Retinal pigment epithelial cell (primary cell): ENCODE measurements around the gene ABHD2.

Experiments
- DNase-seq: peaks from one replicate; pipeline ENCODE4 v3.0.0-alpha.2; 2010; ENCODE audit warnings: low read depth
- H3K4me3 ChIP-seq: 2 replicates; pipeline ENCODE4 v1.5.1; 2011; ENCODE audit warnings: mild to moderate bottlenecking, low read length, control low read depth, moderate library complexity
- TF ChIP-seq, protein P1 (sequence below): conservative IDR thresholded peaks from 2 replicates; pipeline ENCODE4 v1.5.1; 2011; ENCODE audit warnings: low read depth, low read length, control low read depth, inconsistent platforms

Gene ABHD2

DNA sequence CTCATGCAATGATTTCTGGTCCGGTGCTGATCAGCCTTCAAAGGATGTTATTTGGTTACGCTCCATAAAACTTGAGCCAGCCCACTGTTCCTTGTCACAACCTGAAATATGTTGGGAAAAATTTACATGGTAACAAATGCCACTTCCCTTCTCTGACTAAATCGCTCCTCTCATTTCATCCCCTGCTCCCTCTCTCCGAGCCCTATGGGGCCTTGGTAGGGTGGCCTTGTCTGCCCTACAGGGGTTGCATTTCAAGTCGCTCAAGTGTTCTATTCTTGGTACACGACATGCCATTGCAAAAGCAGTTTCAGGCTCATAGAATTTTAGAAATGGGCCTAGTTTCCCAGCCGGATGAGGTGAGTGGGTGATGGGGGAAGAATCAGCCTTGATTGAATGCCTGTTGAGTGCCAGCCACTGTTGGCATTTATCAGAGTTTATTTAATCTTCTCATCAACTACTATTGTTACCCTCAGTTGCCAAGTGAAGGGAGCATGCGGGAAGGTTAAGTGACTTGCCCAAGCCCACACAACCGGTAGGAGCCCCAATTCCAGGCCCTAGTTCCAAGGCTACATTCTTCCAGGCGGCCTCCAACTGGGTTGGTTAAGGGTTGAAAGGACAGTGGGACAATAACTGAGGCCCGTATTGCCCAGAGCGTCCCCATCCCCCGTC, 961 bp upstream of the ABHD2 start:
- no peak for DNase-seq
- H3K4me3 ChIP-seq = peak overlapping the region; percentile 30
- TF ChIP-seq, protein P1, sequence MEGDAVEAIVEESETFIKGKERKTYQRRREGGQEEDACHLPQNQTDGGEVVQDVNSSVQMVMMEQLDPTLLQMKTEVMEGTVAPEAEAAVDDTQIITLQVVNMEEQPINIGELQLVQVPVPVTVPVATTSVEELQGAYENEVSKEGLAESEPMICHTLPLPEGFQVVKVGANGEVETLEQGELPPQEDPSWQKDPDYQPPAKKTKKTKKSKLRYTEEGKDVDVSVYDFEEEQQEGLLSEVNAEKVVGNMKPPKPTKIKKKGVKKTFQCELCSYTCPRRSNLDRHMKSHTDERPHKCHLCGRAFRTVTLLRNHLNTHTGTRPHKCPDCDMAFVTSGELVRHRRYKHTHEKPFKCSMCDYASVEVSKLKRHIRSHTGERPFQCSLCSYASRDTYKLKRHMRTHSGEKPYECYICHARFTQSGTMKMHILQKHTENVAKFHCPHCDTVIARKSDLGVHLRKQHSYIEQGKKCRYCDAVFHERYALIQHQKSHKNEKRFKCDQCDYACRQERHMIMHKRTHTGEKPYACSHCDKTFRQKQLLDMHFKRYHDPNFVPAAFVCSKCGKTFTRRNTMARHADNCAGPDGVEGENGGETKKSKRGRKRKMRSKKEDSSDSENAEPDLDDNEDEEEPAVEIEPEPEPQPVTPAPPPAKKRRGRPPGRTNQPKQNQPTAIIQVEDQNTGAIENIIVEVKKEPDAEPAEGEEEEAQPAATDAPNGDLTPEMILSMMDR = no peak

GRCh38 chr15:89088605-89089315, 504 bp downstream of the ABHD2 start:
- H3K4me3 ChIP-seq = peak overlapping the region; percentile 93
- TF ChIP-seq, protein P1 = no peak
- DNase-seq = no peak

DNA sequence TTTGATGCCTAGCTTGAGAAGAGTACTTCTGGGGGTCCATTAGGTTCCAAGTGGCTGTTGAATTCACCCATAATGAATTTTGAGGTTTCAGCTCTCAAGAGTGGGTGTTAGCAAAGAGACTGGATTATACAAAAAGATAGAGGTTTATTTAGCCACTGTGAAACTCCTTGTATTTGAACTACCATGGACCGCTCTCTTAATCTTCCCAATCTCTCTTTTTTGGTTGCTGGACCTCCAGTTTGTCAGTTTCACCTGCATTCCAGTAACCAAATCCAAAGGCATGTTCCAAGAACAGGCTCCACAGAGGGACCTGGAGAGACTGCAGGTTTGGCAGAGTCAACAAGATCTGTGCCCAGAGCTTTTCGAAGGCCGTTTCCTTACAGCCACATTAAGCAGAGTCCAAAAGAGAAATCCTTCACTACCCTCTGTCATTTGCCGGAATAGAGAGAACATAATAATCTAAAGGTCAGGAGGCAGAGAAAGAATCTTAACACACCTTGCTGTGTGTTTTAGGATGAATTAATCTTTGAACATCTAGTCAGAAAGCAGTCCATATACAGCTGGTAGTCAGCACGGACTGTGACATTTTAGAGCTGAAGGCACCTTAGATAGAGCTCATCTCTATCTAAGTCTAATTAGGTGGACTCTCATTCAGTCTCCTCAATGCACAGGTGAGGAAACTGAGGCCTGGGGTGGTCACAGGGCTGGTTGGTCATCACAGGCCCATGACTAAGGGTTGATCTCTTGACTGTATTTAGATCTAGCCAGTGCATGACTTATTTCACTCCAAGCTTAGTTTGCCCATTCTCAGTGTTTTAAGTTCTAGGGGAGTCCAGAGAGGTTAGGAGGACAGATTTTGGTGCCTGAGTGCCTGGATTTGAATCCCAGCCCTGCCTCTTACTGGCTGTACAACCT, 1.3 kb downstream of the ABHD2 start:
- TF ChIP-seq, protein P1 = no peak
- no peak for DNase-seq
- H3K4me3 ChIP-seq = peak overlapping the region; percentile 93

GRCh38 chr15:89090791-89091626, 2.8 kb downstream of the ABHD2 start:
- TF ChIP-seq, protein P1 = peak; percentile 22
- H3K4me3 ChIP-seq = peak overlapping the region; percentile 50
- DNase-seq = peak; percentile 62

DNA sequence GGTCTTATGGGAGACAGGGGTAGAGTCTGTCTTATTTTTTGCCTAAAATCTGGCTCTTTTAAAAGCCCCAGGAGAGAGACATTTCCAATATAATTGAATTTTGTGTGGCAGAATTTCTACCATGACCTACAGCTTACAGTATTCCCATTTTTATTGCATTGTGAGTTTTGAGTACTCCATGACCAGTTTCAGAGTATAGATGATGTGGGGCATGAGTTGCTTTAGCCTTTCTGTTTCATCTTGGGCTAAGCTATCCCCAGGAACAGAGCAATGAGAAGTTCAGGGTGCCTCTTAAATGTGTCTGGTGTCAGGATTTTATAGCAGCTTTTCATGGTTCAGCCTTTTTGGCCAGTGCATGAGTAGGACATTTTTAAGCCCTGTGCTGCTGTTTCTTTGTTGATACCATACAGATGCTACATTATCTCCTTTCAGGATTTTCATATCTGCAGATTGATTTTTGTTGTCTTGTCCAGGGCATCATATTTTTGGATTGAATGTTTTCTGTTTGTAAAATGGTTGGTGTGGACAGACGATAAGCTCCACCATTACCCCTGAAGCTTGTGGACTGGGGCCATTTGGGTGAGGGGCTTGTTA, 3.5 kb downstream of the ABHD2 start:
- peak overlapping the region; percentile 50 for H3K4me3 ChIP-seq
- no peak for DNase-seq
- TF ChIP-seq, protein P1 = no peak

GRCh38 chr15:89093509-89093908, 5.3 kb downstream of the ABHD2 start:
- H3K4me3 ChIP-seq = no peak overlapping the region
- DNase-seq = no peak
- TF ChIP-seq, protein P1 = no peak
